Upper lobe of left lung (tissue), 6 donors: ENCODE data around the gene C2CD4D. TPM values are rescaled to one million over a fixed set of nuclear protein-coding genes. Genes with fewer than 3 reads are reported as not detected.

Experiments
- ATAC-seq, 2 donors: fragments of 200-7000 bp; cut with Tn5 transposase; one replicate each; pipeline ENCODE4 v1.9.1; 2022; ENCODE audit warnings: mild to moderate bottlenecking in 2 of 2, moderate library complexity in 2 of 2; ENCODE audit not compliant: low FRiP score in 2 of 2
- DNase-seq, 2 donors: peaks; one replicate each; pipeline ENCODE4 v3.0.0-alpha.2; 2019 to 2020
- H3K27ac ChIP-seq, 4 donors: fragments of 200-600 bp; sonication (generic); one replicate each; pipeline ENCODE4 v1.5.1; 2016 to 2019
- H3K27me3 ChIP-seq, 4 donors: fragments of 200-600 bp; sonication (generic); one replicate each; pipeline ENCODE4 v1.5.1; 2017 to 2019
- H3K36me3 ChIP-seq, 4 donors: fragments of 200-600 bp; sonication (generic); one replicate each; pipeline ENCODE4 v1.5.1; 2016 to 2019
- H3K4me1 ChIP-seq, 4 donors: fragments of 200-600 bp; sonication (generic); one replicate each; pipeline ENCODE4 v1.5.1; 2018 to 2019
- H3K4me3 ChIP-seq, 4 donors: fragments of 200-600 bp; sonication (generic); one replicate each; pipeline ENCODE4 v1.5.1; 2017 to 2019; ENCODE audit warnings: mild to moderate bottlenecking in 2 of 4, moderate library complexity in 1 of 4
- H3K9me3 ChIP-seq, 4 donors: fragments of 200-600 bp; sonication (generic); one replicate each; pipeline ENCODE4 v1.5.1; 2018 to 2019
- EP300 ChIP-seq, 4 donors: sonication (generic); formaldehyde crosslinking; IDR thresholded peaks; one replicate each; pipeline ENCODE4 v1.5.1; 2017; ENCODE audit warnings: antibody characterized with exemption in 4 of 4, control low read depth in 2 of 4
- POLR2A ChIP-seq, 4 donors: fragments of 450-650 bp; IDR thresholded peaks; one replicate each; pipeline ENCODE4 v1.5.1; 2016 to 2017; ENCODE audit warnings: antibody characterized with exemption in 4 of 4, mild to moderate bottlenecking in 2 of 4
- POLR2AphosphoS5 ChIP-seq, 2 donors: sonication (generic); formaldehyde crosslinking; IDR thresholded peaks; one replicate each; pipeline ENCODE4 v1.5.1; 2017; ENCODE audit warnings: antibody characterized with exemption in 2 of 2
- WGBS, 2 donors: methylation state at CpG; one replicate each; pipeline ENCODE4 v1.1.5; 2017 to 2018; 5-methylcytosine and 5-hydroxymethylcytosine counted together
- total RNA-seq, 6 donors: library from RNA; depleted of rRNA in 4 of 6; stranded (reverse); fragments of >200 nt in 4 of 6; gene quantifications; one replicate each; pipeline versions ENCODE4 v1.1.0 to v1.2.1, GENCODE V29; 2016 to 2021
- TF ChIP-seq, protein P1 (sequence below), 6 experiments: fragments of 450-650 bp in 4 of 6; fragments of 200-600 bp in 2 of 6; sonication (generic) in 2 of 6; IDR thresholded peaks; one replicate each; pipeline ENCODE4 v1.5.1; 2016 to 2019; ENCODE audit warnings: antibody characterized with exemption in 6 of 6
- donor health status: DM: no; HTN: no; CAD: no; lungs with moderate emphysema.
- donor health status: DM: no; HTN: yes; CAD: no; lungs with severe emphysema.

Gene C2CD4D
- total RNA-seq, 6 donors from 2014 or later, result 0.29 to 3.6 (median 0.78) TPM; not detected in 2

DNA sequence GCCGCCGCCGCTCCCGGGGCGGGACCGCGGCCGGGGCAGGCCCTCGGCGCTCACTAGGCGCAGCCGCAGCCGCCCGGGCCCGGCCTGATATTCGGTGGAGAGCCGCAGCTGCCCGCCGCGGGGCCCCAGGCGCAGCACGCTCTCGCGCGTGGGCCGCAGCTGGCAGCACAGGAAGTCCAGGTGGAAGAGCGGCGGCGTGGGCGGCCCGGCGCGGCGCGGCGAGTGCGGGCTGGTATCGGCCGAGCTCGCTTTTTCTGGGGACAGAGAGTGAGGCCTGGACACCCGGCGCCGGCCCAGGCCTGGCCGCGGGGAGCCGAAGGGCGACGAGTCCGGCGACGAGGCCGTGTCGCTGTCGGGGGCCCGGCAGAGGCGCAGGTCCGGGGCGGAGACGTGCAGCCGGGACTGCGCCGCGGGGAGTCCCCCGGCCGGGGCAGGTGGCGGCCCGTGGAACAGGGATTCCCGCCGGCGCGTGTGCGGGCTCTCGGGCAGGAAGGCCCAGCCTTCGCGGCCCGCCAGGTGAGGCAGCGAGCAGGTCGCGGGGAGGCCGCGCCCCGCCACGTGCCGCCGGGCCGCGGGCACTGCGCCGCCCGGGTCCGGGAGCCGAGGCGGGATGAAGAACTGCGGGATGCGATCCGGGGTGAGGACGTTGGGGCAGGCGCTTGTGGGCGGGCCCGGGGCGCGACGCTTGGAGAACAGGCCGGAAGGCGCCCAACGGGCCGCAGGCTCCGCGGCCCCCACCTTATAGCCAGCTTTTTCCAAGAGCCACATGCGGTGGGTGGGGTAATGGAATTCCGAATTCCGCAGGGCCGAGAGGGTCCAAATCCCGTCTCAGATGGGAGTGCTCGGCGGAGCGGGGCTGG, 1.2 kb downstream of the C2CD4D start:
- TF ChIP-seq, protein P1, sequence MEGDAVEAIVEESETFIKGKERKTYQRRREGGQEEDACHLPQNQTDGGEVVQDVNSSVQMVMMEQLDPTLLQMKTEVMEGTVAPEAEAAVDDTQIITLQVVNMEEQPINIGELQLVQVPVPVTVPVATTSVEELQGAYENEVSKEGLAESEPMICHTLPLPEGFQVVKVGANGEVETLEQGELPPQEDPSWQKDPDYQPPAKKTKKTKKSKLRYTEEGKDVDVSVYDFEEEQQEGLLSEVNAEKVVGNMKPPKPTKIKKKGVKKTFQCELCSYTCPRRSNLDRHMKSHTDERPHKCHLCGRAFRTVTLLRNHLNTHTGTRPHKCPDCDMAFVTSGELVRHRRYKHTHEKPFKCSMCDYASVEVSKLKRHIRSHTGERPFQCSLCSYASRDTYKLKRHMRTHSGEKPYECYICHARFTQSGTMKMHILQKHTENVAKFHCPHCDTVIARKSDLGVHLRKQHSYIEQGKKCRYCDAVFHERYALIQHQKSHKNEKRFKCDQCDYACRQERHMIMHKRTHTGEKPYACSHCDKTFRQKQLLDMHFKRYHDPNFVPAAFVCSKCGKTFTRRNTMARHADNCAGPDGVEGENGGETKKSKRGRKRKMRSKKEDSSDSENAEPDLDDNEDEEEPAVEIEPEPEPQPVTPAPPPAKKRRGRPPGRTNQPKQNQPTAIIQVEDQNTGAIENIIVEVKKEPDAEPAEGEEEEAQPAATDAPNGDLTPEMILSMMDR (IDR thresholded peaks at IDR 0.05), result peak in 2 of 6 experiments; percentile 9 to 19
- TF ChIP-seq POLR2AphosphoS5 (IDR thresholded peaks at IDR 0.05), result no peak
- peak in 1 of 4 donors; percentile 12 for TF ChIP-seq POLR2A (IDR thresholded peaks at IDR 0.05)
- 29 to 36% methylated on average over 7 to 10 of the region's 117 CpGs for WGBS, 2 donors
- Histone ChIP-seq H3K4me1 (peaks cover 24 to 38% (median 32%) of the 10 kb centered on the region in 4 donors), H3K27me3 (peaks cover 0 to 25% (median 14%) of the 10 kb centered on the region in 4 donors), H3K36me3 (no peaks in the 10 kb centered on the region), H3K27ac (peak overlapping the region in 2 of 4 donors; percentile 21 to 61), H3K4me3 (peak overlapping the region; percentile 17 to 56 (median 44)), H3K9me3 (no peaks in the 10 kb centered on the region)
- ATAC-seq, result peak in 1 of 2 donors; percentile 74
- DNase-seq, result peak in 1 of 2 donors; percentile 90

DNA sequence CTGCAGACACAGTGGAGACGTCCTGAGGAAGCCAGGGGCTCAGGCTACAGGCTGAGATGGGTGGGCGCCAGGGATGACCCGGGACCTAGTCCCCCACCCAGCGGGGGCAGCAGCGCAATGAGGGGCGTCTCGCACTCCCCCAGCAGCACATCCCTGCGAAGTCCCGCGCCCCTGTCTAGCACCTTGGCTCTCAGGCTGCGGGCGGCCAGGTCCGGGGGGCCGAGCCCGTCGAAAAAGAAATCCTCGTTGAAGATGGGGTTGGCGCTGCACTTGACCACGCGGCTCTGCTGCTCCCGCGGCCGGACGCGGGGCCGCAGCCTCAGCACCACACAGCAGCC, 1.8 kb downstream of the C2CD4D start:
- H3K27ac ChIP-seq, result peak overlapping the region in 2 of 4 donors; percentile 21 to 61
- no peaks in the 10 kb centered on the region for H3K9me3 ChIP-seq
- H3K4me3 ChIP-seq, result peak overlapping the region in 3 of 4 donors; percentile 36 to 56 (median 52)
- H3K27me3 ChIP-seq, result peaks cover 0 to 25% (median 14%) of the 10 kb centered on the region in 4 donors
- no peaks in the 10 kb centered on the region for H3K36me3 ChIP-seq
- 13 to 22% methylated on average over 6 to 17 of the region's 26 CpGs for WGBS, 2 donors
- TF ChIP-seq POLR2AphosphoS5 (IDR thresholded peaks at IDR 0.05) (no peak), POLR2A (IDR thresholded peaks at IDR 0.05) (no peak), EP300 (IDR thresholded peaks at IDR 0.05) (no peak)
- TF ChIP-seq, protein P1 (IDR thresholded peaks at IDR 0.05), result no peak
- ATAC-seq (no peak), DNase-seq (no peak)
- H3K4me1 ChIP-seq, result peaks cover 26 to 44% (median 37%) of the 10 kb centered on the region in 4 donors

DNA sequence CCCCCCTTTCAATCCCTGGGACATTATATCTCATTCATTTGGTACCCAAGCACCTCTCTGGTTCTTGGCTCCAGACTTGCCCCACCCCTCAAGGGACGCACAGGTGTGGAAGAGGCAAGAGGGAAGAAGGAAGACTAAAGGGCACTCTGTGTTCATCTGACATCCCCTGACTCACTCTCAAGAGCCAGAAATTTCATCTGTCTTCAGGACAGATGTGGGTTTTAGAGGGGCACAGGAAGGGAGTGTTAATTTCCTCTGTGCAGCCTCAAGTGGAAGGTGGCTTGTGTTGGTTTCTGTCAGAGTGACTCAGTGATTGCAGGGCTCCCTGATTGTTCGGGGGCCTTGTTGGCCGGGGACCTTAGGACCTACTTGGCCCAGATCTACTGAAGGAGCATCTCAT, 2.4 kb downstream of the C2CD4D start:
- H3K27ac ChIP-seq, result peak overlapping the region in 1 of 4 donors; percentile 21
- TF ChIP-seq, protein P1 (IDR thresholded peaks at IDR 0.05), result no peak
- no peak for TF ChIP-seq EP300 (IDR thresholded peaks at IDR 0.05)
- no peak for TF ChIP-seq POLR2A (IDR thresholded peaks at IDR 0.05)
- TF ChIP-seq POLR2AphosphoS5 (IDR thresholded peaks at IDR 0.05), result no peak
- no peaks in the 10 kb centered on the region for H3K36me3 ChIP-seq
- DNase-seq (no peak), ATAC-seq (no peak)
- 41 to 43% methylated on average over 1 to 3 of the region's 3 CpGs for WGBS, 2 donors
- peaks cover 29 to 47% (median 43%) of the 10 kb centered on the region in 4 donors for H3K4me1 ChIP-seq
- peaks cover 0 to 25% (median 14%) of the 10 kb centered on the region in 4 donors for H3K27me3 ChIP-seq
- H3K9me3 ChIP-seq, result no peaks in the 10 kb centered on the region
- H3K4me3 ChIP-seq, result no peak overlapping the region

DNA sequence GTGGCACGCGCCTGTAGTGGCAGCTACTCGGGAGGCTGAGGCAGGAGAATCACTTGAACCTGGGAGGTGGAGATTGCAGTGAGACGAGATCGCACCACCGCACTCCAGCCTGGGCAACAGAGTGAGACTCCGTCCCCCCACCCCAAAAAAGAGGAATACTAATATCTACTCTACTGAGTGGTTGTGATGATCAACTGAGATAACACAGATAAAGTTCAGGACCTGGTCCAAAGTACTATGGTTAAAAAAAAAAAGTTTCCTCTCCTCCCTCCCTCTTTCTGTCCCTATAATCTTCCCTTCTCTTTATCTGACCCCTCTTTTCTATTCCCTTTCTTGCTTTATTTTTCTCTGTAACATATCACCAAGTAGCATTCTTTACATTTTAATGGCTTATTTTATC, 4.0 kb downstream of the C2CD4D start:
- ATAC-seq, result no peak
- Histone ChIP-seq H3K4me1 (peaks cover 31 to 53% (median 49%) of the 10 kb centered on the region in 4 donors), H3K27ac (no peak overlapping the region), H3K27me3 (peaks cover 0 to 25% (median 14%) of the 10 kb centered on the region in 4 donors), H3K4me3 (no peak overlapping the region), H3K36me3 (no peaks in the 10 kb centered on the region), H3K9me3 (no peaks in the 10 kb centered on the region)
- TF ChIP-seq POLR2A (IDR thresholded peaks at IDR 0.05) (no peak), EP300 (IDR thresholded peaks at IDR 0.05) (no peak), POLR2AphosphoS5 (IDR thresholded peaks at IDR 0.05) (no peak)
- TF ChIP-seq, protein P1 (IDR thresholded peaks at IDR 0.05), result no peak
- DNase-seq, result no peak
- 89 to 95% methylated on average over 7 of the region's 7 CpGs for WGBS, 2 donors
